Measurements from ENCODE around the gene SEC61A1.
A peak's percentile ranks its signal among the peaks of the same experiment; 100 is the strongest.

Gene SEC61A1

DNA sequence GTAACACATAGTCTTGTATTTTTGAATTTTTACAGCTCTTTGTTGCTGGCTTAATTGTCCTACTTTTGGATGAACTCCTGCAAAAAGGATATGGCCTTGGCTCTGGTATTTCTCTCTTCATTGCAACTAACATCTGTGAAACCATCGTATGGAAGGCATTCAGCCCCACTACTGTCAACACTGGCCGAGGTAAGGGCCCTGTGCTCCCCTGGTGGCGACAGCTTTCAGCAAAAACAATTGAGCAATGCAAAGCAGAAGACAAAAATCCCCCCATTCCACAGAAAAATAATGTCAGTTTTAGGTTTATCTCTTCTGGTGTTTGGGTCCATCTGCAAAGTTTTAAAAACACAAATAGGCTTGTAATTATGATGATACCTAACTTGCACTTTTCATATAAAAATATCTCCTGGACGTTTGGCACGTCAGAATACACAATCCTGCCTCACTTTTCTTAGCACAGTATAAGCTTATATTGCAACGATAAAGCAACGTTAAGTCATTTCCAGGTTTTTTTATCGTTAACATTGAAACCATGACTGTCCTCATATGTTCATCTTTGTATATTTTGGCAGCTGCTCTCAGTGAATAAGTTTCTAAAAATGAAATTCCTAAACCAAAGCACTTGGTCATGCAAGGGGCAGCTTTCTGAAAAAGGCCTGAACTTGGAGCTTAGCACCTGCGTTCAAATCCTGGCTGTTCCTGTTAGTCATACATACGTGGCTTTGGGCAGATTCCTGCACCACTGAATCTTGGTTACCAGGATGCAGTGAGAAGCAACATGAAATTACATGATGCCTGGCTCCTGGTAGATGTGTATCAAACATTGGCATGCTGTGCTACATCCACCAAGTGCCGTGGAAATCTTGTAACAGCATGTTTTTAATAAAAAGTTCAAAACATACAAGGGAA is 8.5 kb downstream of the SEC61A1 start:
- DNase-seq = no peak

DNA sequence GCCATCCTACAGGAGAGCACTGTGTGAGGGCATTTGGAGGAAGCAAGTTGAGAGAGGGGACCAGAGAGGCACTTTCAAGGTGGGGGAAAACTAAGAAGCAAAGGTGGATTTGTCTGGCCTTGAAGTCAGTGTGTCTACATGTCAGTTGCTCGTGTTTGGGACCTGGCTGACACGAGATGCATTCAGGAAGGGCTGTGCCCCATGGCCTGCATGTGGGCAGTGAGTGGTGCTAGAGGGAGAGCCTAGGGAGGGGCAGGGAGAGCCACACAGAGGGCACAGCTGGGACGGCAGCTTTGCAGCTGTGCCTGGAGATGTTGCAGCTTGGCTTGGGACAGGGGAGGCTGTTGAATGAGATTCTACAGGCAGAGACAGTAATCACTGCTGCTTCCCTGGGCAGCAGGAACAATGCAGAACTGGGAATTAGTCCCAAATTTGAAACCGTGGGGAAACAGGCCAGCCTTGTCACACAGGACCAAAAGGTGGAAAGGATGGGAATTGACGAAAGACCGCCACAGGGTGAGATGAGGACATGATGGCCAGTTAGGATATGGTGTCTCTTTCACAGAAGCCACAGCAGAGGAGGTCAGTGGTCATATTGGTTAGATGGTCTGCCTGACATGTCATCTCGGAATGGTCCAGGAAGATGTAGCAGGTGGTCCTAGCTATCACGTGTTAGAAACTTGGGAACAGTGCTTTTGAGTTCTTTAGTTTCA is 10.0 kb downstream of the SEC61A1 start:
- DNase-seq = no peak

DNA sequence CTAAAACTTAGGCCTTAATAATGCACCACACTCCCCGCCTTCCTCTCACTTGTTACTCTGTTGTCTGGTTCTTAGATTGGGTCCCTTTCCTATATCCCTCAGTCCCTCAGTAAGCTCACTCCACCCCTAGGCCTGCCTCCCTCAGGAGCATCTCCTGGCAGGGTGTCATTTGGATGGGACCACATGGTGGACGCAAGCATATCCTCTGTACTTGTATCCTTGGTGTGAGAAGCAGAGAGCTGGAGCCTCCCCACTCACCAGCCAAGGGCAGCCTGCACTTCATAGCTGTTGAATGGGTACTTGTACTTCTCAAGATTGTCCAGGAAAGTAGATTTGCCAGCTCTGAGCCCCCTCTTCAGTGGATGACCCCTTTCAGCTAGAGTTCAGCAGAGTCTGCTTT is 11.6 kb downstream of the SEC61A1 start:
- no peak for DNase-seq

DNA sequence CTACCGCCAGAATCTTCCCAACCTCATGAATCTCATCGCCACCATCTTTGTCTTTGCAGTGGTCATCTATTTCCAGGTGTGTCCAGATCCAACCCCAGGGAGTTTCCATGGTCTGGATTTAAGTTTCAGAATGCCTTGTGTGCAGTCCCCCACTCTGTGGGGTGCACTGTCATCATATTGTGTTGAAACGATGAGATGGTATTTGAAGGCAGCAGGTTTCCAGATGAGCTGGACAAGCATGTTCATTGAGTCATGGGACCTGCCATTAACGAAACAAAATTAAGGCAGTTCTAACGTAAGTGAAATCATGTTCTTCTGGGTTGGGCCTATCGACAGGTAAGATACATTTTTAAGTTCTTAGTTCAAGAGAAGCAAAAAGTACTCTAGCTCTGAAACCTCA is 12.7 kb downstream of the SEC61A1 start:
- DNase-seq = no peak

DNA sequence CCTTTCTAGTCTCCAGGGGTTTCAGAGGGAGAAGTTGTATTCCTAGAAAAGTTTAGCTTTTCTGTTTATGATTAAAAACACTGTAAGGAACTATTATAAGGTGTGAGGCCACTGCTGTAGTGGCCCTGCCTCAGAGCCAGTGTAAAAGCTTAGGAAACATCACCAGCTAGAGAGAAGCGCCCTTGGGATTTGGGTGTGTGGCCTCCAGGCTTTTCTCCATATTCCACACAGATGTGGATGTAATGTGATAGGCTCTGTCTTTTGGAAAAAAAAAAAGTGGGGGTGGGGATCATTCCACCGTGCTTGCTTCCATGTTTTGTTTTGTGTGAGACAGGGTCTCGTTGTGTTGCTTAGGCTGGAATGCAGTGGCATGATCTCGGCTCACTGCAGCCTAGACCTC is 13.9 kb downstream of the SEC61A1 start:
- DNase-seq = no peak

DNA sequence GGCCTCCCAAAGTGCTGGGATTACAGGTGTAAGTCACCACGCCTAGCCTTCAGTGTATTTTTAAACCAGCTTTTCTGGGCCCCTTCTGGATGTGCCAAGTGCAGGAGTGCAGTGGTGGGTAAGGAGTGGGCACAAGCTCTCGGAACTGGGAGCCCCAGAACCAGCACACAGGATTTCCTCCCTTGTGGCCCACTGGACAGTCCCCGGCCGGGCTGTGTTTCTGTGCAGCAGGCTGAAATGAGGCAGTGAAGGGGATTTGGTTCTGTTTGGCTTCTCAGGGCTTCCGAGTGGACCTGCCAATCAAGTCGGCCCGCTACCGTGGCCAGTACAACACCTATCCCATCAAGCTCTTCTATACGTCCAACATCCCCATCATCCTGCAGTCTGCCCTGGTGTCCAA is 14.4 kb downstream of the SEC61A1 start:
- no peak for DNase-seq

DNA sequence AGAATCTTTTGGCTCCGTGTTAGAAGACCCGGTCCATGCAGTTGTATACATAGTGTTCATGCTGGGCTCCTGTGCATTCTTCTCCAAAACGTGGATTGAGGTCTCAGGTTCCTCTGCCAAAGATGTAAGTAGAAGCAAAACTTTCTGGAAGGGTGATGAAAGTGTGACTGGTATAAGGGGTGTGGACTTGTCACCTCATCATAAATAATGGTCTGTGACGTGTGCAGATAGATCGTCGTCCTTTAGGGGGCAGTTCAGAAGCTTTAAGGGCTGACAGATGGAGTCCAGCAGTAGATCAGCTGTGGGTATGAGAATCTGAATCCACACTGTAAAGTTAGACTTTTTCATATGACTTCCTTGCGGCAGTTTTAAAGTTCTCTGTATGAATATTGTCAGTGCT is 15.3 kb downstream of the SEC61A1 start:
- DNase-seq = no peak

DNA sequence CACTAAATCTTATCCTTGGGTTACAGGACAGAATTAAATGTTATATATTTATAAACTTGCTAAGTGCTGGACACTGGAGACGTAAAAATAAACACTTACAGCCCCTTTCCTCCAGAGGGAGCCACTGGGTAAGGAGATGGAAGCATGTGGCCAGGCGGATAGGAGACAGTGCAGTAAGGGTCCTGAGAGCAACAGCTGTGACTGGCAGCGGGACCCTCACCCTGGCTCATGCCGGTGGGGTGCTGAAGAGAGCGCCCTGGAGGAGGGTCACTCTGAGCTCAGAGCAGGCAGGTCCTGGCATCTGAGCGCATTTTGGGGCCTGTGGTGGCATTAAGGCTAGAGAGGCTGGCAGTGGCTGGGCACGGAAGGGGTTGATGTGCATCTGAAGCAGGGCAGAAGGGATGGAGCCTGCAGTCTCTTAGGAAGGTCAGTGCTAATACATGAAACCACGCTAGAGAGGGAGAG is 16.0 kb downstream of the SEC61A1 start:
- no peak for DNase-seq

DNA sequence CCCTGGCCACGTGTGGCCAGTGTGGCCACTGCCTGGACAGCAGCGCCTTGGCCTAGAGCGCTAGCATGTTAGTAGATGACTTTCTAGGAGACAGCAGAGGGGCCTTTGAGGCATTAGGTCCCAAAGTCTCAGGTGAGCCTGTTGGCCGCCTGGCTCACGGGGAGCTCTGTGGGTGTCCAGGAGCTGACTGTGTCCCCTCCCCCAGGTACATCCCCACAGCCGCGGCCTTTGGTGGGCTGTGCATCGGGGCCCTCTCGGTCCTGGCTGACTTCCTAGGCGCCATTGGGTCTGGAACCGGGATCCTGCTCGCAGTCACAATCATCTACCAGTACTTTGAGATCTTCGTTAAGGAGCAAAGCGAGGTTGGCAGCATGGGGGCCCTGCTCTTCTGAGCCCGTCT is 17.0 kb downstream of the SEC61A1 start:
- no peak for DNase-seq

DNA sequence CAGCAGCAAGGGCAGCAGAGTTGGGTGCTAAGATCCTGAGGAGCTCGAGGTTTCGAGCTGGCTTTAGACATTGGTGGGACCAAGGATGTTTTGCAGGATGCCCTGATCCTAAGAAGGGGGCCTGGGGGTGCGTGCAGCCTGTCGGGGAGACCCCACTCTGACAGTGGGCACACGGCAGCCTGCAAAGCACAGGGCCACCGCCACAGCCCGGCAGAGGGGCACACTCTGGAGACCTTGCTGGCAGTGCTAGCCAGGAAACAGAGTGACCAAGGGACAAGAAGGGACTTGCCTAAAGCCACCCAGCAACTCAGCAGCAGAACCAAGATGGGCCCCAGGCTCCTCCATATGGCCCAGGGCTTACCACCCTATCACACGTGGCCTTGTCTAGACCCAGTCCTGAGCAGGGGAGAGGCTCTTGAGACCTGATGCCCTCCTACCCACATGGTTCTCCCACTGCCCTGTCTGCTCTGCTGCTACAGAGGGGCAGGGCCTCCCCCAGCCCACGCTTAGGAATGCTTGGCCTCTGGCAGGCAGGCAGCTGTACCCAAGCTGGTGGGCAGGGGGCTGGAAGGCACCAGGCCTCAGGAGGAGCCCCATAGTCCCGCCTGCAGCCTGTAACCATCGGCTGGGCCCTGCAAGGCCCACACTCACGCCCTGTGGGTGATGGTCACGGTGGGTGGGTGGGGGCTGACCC is 18.8 kb downstream of the SEC61A1 start:
- DNase-seq = no peak

DNA sequence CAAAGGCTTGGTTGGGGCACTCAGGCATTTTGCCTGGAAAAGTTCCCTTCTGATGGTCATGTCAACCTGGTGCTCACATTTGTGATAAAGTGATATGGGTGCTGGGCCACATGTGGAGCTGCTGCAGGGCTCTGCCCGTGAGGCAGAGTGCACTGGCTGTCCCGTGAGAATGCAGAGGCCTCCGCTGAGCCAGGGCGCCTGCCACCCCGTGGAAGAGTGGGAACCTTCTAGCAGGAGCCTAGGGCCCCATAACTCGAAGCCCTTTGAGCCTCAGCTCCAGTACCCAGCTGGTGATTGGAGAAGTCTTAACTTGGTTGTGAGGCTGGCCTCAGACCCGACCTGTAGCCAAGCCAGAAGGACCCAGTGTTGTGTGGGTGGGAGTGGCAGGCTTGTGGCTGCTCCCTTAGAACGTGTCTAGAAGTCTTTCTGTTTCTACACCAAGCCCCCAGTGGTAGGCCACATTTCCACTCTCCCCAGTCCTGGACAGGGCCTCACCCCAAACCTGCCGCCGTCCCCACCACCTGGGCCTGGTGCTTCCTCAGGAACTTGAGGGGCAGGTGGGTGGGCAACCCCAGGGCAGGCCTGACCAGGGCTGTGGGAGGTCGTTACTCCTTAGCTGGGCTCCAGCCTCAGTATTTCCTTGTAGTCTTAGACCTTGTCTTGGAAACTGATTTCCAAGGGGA is 19.7 kb downstream of the SEC61A1 start:
- no peak for DNase-seq

DNA sequence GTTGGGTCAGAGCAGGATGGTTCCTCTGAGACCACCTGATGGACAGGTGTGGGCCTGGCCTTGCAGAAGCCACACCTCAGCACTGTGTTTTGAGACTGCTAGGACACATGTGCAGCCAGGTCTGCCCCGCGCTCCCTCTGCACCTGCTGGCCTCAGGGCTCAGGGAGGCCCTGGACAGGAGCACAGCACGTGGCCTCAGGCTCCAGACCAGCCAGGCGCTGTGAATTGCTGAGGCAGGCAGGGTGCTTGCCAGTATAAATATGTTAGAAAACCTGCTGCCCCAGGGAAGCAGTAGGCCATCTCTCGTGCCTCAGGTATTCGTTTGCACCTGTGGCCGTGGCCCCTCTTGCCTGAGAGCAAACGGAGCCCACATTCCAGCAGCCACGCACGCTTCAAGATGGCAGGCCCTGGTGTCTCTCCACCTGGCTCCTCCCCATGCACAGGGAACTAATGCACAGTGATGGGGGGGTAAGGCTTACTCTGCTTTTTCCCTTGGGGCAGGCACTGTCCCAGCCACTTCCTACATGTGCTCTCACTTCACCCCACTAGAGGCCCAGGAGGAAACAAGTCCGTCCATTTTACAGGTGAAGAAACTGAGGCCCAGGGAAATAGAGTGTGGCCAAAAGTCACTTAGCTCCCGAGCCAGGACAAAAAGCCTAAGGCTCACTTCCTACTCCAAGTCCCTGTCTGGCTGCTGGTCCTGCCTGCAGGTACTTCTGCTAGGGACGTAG is 20.4 kb downstream of the SEC61A1 start:
- no peak for DNase-seq

DNA sequence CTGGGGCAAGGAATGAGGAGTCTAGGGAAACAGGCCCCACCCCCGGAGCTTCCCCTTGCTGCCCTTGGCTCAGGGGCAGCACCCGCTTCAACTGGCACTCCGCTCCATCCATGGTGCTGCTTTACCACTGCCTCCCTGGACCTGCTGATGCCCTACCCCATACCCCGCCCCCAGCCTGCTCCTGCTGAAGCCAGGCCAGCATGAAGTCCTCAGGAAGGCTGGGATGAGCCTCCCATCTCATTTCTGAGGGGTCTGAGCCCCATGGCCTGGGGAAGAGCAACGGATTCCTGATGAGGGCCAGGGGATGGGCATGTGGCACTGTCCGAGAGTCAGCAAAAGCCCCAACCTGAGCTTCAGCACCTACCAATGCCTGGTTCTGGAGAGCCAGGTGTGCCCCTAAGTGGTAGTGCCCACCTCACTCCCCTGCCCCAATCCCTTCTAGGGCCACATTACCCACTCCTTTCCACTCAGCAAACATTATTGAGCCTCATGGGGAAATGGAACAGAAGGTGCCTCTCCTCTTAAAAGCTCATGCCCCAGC is 21.0 kb downstream of the SEC61A1 start:
- DNase-seq = no peak

DNA sequence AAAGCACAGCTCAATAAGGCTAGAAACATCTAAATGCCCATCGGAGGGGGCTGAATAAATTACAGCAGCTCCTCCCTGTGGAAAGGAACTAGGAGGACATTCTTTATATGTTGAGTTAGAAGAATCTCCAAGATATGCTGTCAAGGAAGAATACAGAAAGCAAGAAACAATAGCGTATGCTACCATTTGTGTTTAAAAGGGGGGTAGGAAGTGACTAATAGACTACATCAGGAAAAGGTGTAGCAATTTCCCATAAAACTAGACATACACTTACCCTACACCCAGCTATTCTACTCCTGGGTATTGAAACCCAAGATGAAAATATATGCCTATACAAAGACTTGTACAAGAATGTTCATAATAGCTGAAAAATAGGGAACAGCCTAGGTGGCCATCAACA is 21.6 kb downstream of the SEC61A1 start:
- DNase-seq = no peak

DNA sequence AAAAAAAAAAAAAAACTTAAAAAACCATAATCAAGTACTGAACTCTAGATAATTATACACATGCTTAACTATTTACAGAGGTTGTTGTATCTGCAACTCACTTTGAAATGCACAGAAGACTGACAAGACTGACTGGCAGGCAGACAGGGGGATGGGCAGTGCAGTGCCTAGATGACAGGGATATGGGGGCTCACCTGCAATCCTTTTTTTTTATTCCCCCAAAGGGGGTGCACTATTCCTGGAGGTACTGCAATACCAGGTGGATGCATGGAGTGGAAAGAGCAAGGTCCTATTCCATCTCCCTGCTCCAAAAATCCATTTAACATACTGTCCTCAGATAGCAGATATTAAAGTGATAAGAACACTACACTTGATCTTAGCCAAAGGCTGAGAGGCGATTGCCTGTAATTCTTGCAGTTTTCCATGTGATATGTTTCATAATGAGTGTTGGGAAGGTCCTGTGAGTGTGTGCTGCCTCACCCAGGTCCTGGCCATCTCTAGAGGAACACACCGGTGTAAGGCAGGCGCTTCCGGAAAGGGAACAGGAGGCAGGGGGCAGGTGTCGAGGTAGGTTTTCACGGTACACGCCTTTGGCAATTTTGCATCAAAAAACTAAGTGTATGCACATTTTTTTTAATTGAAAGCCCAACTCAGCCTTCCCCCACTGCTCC is 22.7 kb downstream of the SEC61A1 start:
- no peak for DNase-seq

DNA sequence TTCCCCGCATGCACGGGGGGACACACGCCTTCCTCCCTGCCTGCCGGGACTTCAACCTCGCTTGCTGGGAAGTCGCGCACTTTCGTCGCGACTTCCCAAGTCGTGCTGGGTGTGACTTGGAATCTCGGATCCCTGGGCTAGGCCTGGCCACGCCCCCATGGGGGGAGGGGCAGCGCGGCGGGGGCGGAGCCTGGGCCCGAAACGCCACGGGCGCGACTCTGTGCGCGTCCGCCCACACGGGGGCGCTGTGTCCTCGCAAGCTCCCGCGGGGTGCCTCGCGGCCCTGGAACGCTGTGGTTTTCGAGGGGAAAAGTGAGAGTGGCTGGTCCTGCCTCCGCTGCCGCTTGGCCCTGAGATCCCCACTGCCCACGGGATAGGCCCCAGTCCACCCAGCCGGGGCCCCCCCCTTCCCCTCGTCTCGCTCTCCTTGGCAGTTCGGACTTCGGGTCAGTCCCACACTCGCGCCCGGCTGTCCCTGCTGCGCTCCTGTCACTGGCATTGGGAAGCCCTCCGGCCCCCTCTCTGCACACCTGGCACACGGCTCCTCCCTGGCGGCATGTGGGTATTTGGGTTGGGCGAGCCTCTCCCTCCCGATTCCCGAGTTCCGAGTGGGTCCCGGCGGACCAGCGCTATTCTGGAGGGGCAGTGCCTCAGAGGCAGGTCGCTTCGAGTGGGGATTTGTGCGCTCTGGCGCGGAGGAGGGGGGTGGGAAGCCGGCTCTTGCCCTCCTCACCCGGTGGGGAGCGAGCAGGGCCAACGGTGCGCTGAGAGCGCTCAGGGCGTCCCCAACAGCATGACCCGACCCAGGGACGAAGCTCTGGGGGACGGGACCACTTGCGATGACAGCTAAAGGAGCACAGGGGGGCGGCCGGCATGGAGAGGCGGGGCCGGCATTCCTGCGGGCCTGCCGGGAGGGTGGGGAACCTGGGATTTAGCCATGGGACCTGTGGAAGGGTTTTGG is 23.6 kb downstream of the SEC61A1 start:
- peak; percentile 83 for DNase-seq

DNA sequence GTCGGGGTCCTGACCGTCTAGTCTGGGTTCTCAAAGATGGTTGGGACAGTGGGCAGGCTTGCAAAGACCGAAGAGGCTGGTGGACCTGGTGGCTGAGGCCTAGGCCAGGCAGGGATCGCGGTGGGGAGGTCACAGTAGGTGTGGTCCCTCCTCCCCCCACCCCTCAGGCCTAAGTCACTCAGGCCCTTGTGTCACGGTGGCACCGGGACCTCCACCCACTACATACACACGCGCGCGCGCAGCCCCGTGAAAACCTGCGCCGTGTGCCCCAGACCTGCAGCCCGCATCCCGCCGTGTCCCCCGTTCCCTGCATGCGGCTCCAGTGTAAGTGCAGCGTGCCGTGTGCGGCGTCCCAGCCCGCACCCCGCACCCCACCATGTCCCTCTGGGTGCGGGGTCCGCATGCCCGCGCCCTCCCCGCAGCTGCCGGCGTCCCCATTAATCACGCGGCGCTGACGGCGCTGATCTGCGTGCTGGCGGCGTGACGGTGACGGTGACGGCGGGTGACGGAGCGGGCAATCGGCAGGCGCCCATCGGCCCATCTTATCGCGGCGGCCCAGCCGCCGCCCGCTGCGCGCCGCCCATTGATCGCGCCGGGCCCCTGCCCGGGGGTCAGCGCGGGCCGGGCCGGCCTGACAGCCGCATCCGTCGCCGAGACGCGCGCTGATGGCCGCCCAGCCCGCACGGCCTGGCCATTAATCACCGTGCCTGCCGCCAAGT is 24.4 kb downstream of the SEC61A1 start:
- DNase-seq = no peak

DNA sequence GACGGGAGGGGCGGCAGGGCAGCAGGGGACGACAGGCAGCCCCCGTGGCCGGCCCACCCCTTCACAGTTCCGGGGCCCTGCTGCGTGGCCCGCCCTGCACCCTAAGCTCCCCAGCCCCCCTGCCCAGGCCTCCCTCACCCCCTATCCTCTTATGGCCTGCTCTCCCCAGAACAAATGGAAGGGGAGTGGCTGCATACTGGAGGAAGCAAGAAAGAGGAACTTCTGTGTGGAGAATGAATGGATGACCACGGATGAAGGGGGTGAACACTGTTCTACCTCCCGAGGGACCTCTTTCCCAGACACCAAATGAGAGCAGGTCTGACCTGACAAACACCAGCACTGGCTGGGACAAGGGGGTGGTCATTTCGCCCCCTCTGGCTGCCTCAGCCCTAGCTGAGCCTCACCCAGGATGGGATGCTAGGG is 25.0 kb downstream of the SEC61A1 start:
- DNase-seq = no peak

DNA sequence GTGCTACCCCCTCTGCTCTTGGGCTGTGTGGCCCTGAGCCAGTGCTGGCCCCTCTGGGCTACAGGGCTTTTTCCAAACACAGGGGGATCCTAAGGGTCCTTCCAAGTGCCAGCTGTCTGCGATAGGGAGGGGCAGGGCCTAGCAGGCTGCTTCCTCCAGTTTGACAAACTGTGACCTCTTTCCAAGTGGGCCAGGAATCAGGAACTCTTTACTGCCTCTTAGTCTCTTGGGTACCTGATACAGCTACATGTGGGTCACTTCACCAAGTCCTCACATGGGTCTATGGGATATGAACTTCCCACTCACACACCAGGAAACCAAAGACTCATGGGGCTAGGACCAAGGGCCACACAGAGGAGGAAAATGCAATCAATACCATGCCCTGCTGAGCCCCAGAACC is 25.4 kb downstream of the SEC61A1 start:
- DNase-seq = no peak

DNA sequence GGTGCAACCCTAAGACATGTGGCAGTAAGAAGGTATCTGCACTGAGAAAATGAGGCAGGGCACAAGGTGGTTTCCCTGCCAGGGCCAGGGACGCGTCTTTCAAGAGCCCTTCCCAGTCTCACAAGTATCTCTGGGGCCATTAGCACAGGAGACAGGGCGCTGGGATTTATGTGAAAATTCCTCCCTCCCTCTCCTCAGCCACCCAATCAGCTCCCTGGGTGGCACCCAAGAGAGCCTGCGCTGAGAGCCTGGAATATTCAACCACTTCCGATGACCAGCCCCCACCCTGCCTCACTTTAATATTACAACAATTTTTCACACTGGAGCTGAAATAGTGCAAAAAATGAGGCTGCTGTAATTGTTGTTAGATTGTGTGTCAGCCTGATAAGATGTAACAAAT is 26.1 kb downstream of the SEC61A1 start:
- no peak for DNase-seq

Measured in NCI-H1417 treated with DMSO at 0.1 percent for 48 hours (cell line).